WTC11 (cell line): ENCODE data around the gene TLK1. TPM values are rescaled to one million over a fixed set of nuclear protein-coding genes. Genes with fewer than 3 reads are reported as not detected.

Experiments
- ATAC-seq: fragments of 200-7000 bp; cut with Tn5 transposase; 2 replicates; pipeline ENCODE4 v1.10.0; 2021; ENCODE audit warnings: mild to moderate bottlenecking, moderate library complexity
- CTCF ChIA-PET: fragments of 300-600 bp; sonication (Branson Sonifier 250); formaldehyde crosslinking; loops from one replicate; lab custom pipeline; 2021; ENCODE audit warnings: antibody characterized with exemption; lab: Charles Lee
- POLR2A ChIA-PET: fragments of 350-600 bp; sonication (Branson Sonifier 250); formaldehyde crosslinking; loops from one replicate; lab custom pipeline; 2021; ENCODE audit warnings: antibody characterized with exemption; lab: Charles Lee
- DNase-seq: peaks from one replicate; pipeline ENCODE4 v3.0.0; 2021; ENCODE audit warnings: low spot score
- H3K27ac Mint-ChIP-seq: 2 replicates; pipeline ENCODE4 v1.8.0; 2021; ENCODE audit warnings: mixed read lengths
- H3K27me3 Mint-ChIP-seq: 2 replicates; pipeline ENCODE4 v1.8.0; 2021; ENCODE audit warnings: low read depth, mild to moderate bottlenecking, moderate library complexity, mixed read lengths
- H3K36me3 Mint-ChIP-seq: 2 replicates; pipeline ENCODE4 v1.8.0; 2021; ENCODE audit warnings: mixed read lengths
- H3K4me1 Mint-ChIP-seq: 2 replicates; pipeline ENCODE4 v1.8.0; 2022; ENCODE audit warnings: mixed read lengths
- H3K4me3 Mint-ChIP-seq: 2 replicates; pipeline ENCODE4 v1.8.0; 2021; ENCODE audit warnings: mild to moderate bottlenecking, moderate library complexity, mixed read lengths
- H3K9me3 Mint-ChIP-seq: 2 replicates; pipeline ENCODE4 v1.8.0; 2021; ENCODE audit warnings: mixed read lengths
- ATF1 ChIP-seq: sonication (generic); formaldehyde crosslinking; IDR thresholded peaks from 2 replicates; pipeline ENCODE4 v1.8.1; 2023; ENCODE audit warnings: mild to moderate bottlenecking, moderate library complexity, missing genetic modification reagents
- ATF2 ChIP-seq: sonication (generic); formaldehyde crosslinking; IDR thresholded peaks from 2 replicates; pipeline ENCODE4 v1.8.1; 2022; ENCODE audit warnings: low read depth, missing genetic modification reagents, borderline replicate concordance
- ATF6 ChIP-seq: sonication (generic); formaldehyde crosslinking; IDR thresholded peaks from 2 replicates; pipeline ENCODE4 v1.8.1; 2023; ENCODE audit warnings: mild to moderate bottlenecking, missing genetic modification reagents
- ELF4 ChIP-seq: sonication (generic); formaldehyde crosslinking; IDR thresholded peaks from 2 replicates; pipeline ENCODE4 v1.8.1; 2022; ENCODE audit warnings: low read depth, mild to moderate bottlenecking, moderate library complexity, missing genetic modification reagents
- ETV6 ChIP-seq: sonication (generic); formaldehyde crosslinking; IDR thresholded peaks from 2 replicates; pipeline ENCODE4 v1.8.1; 2022; ENCODE audit warnings: mild to moderate bottlenecking, missing genetic modification reagents
- GTF2I ChIP-seq: fragments of 250-450 bp; sonication (Bioruptor Pico); conservative IDR thresholded peaks from 2 replicates; pipeline ENCODE4 v1.4.0; 2021; ENCODE audit warnings: mild to moderate bottlenecking
- NR1H2 ChIP-seq: sonication (generic); formaldehyde crosslinking; IDR thresholded peaks from 2 replicates; pipeline ENCODE4 v1.9.0; 2021; ENCODE audit warnings: mild to moderate bottlenecking, moderate library complexity, missing genetic modification reagents
- PRRX2 ChIP-seq: fragments of 250-450 bp; sonication (Bioruptor Pico); IDR thresholded peaks from 2 replicates; pipeline ENCODE4 v1.8.0; 2021; ENCODE audit warnings: mild to moderate bottlenecking
- SMAD4 ChIP-seq: sonication (generic); formaldehyde crosslinking; IDR thresholded peaks from 2 replicates; pipeline ENCODE4 v1.8.0; 2022; ENCODE audit warnings: mild to moderate bottlenecking, missing genetic modification reagents
- SP1 ChIP-seq: sonication (generic); formaldehyde crosslinking; conservative IDR thresholded peaks from 2 replicates; pipeline ENCODE4 v1.8.1; 2022; ENCODE audit warnings: missing genetic modification reagents
- STAT6 ChIP-seq: sonication (generic); formaldehyde crosslinking; conservative IDR thresholded peaks from 2 replicates; pipeline ENCODE4 v1.8.1; 2023; ENCODE audit warnings: mild to moderate bottlenecking, low read depth, missing genetic modification reagents, moderate library complexity
- TP53 ChIP-seq: sonication (generic); formaldehyde crosslinking; IDR thresholded peaks from 2 replicates; pipeline ENCODE4 v1.8.1; 2023; ENCODE audit warnings: mild to moderate bottlenecking, missing genetic modification reagents
- ZNF416 ChIP-seq: fragments of 250-450 bp; sonication (Bioruptor Pico); IDR thresholded peaks from 2 replicates; pipeline ENCODE4 v1.9.0; 2021; ENCODE audit warnings: mild to moderate bottlenecking, inconsistent platforms
- total RNA-seq: library from RNA; stranded (reverse); gene quantifications from 3 replicates; pipeline ENCODE4 v1.2.3, GENCODE V29; 2021
- TF ChIP-seq, protein P1 (sequence below): sonication (generic); formaldehyde crosslinking; IDR thresholded peaks from 2 replicates; pipeline ENCODE4 v1.8.0; 2023; ENCODE audit warnings: mild to moderate bottlenecking, missing genetic modification reagents
- TF ChIP-seq, protein P2 (sequence below): sonication (generic); formaldehyde crosslinking; IDR thresholded peaks from 2 replicates; pipeline ENCODE4 v1.8.0; 2022; ENCODE audit warnings: mild to moderate bottlenecking, missing genetic modification reagents
- TF ChIP-seq, protein P3 (sequence below): sonication (generic); formaldehyde crosslinking; IDR thresholded peaks from 2 replicates; pipeline ENCODE4 v1.8.1; 2023; ENCODE audit warnings: mild to moderate bottlenecking, missing genetic modification reagents, borderline replicate concordance
- TF ChIP-seq, protein P4 (sequence below): sonication (generic); formaldehyde crosslinking; IDR thresholded peaks from 2 replicates; pipeline ENCODE4 v1.8.0; 2022; ENCODE audit warnings: mild to moderate bottlenecking, missing genetic modification reagents
- TF ChIP-seq, protein P5 (sequence below): sonication (generic); formaldehyde crosslinking; IDR thresholded peaks from 2 replicates; pipeline ENCODE4 v1.8.0; 2022; ENCODE audit warnings: mild to moderate bottlenecking, missing genetic modification reagents

The TLK1 gene
- total RNA-seq, 1 experiment from 2014 or later = 91.1 TPM

DNA sequence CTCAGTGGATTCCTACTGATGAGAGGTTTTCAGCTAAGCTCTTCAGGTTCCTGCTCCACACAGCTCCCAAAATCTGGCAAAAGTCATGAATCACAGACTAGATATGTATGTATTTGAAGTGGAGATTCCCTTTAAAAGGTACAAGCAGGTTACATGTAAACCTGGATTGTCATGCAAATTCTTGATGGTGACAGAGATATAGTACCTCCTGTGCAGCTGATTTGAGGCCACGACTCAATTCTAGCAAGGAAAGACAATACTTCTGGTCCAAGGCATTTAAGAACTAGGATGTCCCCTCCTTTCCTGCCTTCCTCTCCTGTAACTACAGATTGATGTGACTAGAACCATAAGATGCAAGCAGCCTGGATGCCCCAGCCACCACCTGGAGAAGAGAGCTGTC lies 176.6 kb downstream of the TLK1 start (continued):
- TF ChIP-seq, protein P1, sequence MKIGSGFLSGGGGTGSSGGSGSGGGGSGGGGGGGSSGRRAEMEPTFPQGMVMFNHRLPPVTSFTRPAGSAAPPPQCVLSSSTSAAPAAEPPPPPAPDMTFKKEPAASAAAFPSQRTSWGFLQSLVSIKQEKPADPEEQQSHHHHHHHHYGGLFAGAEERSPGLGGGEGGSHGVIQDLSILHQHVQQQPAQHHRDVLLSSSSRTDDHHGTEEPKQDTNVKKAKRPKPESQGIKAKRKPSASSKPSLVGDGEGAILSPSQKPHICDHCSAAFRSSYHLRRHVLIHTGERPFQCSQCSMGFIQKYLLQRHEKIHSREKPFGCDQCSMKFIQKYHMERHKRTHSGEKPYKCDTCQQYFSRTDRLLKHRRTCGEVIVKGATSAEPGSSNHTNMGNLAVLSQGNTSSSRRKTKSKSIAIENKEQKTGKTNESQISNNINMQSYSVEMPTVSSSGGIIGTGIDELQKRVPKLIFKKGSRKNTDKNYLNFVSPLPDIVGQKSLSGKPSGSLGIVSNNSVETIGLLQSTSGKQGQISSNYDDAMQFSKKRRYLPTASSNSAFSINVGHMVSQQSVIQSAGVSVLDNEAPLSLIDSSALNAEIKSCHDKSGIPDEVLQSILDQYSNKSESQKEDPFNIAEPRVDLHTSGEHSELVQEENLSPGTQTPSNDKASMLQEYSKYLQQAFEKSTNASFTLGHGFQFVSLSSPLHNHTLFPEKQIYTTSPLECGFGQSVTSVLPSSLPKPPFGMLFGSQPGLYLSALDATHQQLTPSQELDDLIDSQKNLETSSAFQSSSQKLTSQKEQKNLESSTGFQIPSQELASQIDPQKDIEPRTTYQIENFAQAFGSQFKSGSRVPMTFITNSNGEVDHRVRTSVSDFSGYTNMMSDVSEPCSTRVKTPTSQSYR (CRISPR knock-in tag) = no peak
- TF ChIP-seq, protein P2, sequence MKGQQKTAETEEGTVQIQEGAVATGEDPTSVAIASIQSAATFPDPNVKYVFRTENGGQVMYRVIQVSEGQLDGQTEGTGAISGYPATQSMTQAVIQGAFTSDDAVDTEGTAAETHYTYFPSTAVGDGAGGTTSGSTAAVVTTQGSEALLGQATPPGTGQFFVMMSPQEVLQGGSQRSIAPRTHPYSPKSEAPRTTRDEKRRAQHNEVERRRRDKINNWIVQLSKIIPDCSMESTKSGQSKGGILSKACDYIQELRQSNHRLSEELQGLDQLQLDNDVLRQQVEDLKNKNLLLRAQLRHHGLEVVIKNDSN = no peak
- TF ChIP-seq GTF2I (CRISPR knock-in tag) (no peak), ZNF416 (CRISPR knock-in tag) (no peak), STAT6 (no peak), SP1 (CRISPR knock-in tag) (no peak), ATF6 (CRISPR knock-in tag) (no peak), ETV6 (CRISPR knock-in tag) (no peak), ATF1 (CRISPR knock-in tag) (no peak)
- TF ChIP-seq, protein P3, sequence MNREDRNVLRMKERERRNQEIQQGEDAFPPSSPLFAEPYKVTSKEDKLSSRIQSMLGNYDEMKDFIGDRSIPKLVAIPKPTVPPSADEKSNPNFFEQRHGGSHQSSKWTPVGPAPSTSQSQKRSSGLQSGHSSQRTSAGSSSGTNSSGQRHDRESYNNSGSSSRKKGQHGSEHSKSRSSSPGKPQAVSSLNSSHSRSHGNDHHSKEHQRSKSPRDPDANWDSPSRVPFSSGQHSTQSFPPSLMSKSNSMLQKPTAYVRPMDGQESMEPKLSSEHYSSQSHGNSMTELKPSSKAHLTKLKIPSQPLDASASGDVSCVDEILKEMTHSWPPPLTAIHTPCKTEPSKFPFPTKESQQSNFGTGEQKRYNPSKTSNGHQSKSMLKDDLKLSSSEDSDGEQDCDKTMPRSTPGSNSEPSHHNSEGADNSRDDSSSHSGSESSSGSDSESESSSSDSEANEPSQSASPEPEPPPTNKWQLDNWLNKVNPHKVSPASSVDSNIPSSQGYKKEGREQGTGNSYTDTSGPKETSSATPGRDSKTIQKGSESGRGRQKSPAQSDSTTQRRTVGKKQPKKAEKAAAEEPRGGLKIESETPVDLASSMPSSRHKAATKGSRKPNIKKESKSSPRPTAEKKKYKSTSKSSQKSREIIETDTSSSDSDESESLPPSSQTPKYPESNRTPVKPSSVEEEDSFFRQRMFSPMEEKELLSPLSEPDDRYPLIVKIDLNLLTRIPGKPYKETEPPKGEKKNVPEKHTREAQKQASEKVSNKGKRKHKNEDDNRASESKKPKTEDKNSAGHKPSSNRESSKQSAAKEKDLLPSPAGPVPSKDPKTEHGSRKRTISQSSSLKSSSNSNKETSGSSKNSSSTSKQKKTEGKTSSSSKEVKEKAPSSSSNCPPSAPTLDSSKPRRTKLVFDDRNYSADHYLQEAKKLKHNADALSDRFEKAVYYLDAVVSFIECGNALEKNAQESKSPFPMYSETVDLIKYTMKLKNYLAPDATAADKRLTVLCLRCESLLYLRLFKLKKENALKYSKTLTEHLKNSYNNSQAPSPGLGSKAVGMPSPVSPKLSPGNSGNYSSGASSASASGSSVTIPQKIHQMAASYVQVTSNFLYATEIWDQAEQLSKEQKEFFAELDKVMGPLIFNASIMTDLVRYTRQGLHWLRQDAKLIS = no peak
- TF ChIP-seq, all 79 proteins: peak for 0

- peaks cover 4% of the 10 kb centered on the region for H3K27me3 Mint-ChIP-seq
- H3K4me3 Mint-ChIP-seq = no peak overlapping the region
- no peaks in the 10 kb centered on the region for H3K36me3 Mint-ChIP-seq
- H3K9me3 Mint-ChIP-seq = no peaks in the 10 kb centered on the region
- no peak for DNase-seq
- ChIA-PET CTCF (no interaction called here), POLR2A (no interaction called here)
- no peak for ATAC-seq
- H3K4me1 Mint-ChIP-seq = peaks cover 51% of the 10 kb centered on the region
- no peak overlapping the region for H3K27ac Mint-ChIP-seq
- TF ChIP-seq, protein P4, sequence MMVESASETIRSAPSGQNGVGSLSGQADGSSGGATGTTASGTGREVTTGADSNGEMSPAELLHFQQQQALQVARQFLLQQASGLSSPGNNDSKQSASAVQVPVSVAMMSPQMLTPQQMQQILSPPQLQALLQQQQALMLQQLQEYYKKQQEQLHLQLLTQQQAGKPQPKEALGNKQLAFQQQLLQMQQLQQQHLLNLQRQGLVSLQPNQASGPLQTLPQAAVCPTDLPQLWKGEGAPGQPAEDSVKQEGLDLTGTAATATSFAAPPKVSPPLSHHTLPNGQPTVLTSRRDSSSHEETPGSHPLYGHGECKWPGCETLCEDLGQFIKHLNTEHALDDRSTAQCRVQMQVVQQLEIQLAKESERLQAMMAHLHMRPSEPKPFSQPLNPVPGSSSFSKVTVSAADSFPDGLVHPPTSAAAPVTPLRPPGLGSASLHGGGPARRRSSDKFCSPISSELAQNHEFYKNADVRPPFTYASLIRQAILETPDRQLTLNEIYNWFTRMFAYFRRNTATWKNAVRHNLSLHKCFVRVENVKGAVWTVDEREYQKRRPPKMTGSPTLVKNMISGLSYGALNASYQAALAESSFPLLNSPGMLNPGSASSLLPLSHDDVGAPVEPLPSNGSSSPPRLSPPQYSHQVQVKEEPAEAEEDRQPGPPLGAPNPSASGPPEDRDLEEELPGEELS = no peak
- TF ChIP-seq ELF4 (CRISPR knock-in tag) = no peak
- TF ChIP-seq ATF2 (CRISPR knock-in tag) = no peak
- TF ChIP-seq STAT6 = no peak
- no peak for TF ChIP-seq NR1H2 (CRISPR knock-in tag)
- no peak for TF ChIP-seq SMAD4 (CRISPR knock-in tag)
- TF ChIP-seq PRRX2 = no peak
- TF ChIP-seq, protein P5, sequence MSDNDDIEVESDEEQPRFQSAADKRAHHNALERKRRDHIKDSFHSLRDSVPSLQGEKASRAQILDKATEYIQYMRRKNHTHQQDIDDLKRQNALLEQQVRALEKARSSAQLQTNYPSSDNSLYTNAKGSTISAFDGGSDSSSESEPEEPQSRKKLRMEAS (CRISPR knock-in tag) = no peak
- no peak for TF ChIP-seq TP53 (CRISPR knock-in tag)
Measured at GRCh38 chr2:170975943-170976270, 184.8 kb downstream of the TLK1 start.
